Activated gamma-delta T cell treated with anti-CD3 and anti-CD28 coated beads, Interleukin-2, amount 50 U/mL, for 16 hours (primary cell): ENCODE measurements around the gene CACNA2D3.

ENCODE experiments used
- DNase-seq: peaks from one replicate; pipeline ENCODE4 v3.0.0-alpha.2; 2020; ENCODE audit warnings: low read depth

Gene CACNA2D3

DNA sequence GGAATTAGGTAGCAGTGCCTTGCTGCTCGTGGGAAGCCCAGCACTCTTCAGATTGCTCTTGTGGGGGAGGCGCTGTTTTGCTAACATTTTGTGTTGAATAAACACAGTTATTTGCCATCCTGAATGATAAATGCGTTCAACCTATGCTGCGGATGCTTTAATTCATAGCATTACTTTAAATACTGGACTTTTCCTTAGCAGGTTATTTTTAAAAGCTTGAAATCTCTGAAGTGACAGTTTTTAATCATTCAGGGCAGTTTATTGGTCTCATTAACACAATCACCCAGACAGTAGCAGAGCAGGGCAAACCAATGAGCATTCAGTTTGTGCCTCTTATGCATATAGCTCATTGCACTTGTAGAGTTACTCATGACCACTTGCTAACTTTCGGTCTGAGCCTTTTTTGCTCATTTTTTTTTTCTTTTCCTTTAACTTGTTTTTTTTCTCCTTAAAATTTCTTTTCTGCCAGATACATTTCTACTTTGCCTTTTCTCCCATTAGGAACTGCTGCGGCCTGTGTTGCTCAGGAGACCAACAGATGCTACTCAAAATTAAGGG, 5.2 kb downstream of the CACNA2D3 start:
- DNase-seq: no peak

DNA sequence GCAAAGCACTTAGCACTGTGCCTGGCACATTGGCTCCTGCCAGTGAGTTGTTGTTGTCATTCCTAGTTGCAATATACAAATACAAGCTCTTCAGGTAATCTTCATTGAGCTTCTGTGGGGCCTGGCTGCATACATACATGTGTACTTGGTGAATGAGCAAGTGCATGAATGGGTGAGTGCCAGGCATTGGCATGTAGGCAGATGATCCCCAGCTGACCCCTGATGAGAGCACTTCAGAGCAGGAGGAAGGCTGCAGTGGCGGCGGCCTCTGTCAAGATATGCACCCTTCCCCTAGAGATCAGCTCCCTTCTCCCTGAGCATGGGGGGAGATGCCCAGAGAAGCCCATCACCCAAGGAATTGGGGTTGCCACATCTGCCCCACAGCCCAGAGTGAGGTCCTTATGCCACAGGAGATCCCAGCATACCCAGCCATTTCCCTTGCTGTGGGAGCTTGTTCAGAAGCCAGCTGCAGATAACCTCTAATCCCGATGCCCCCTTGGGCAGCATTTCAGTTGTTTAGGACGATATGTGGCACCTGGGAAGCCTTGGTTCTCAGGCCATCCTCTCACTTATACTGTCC, 8.8 kb downstream of the CACNA2D3 start:
- DNase-seq: no peak

DNA sequence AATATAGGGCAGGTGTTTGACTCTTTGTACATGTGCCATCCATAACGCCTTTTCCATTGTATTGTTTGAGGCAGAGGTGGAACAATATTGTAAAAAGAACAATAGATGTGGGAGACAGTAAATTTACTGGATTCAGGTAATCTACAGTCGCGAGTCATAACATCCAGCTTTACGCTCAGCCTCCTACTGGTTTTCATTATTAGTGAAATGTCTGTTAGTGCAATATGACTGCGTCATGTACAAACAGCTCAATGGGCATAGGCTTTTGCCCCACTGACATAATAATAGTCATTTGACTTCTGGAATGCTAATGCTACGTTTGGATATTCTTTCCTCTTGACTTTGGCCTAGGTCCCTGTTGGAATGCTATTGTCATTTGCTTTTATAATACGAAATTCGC, 9.5 kb downstream of the CACNA2D3 start:
- DNase-seq: no peak

DNA sequence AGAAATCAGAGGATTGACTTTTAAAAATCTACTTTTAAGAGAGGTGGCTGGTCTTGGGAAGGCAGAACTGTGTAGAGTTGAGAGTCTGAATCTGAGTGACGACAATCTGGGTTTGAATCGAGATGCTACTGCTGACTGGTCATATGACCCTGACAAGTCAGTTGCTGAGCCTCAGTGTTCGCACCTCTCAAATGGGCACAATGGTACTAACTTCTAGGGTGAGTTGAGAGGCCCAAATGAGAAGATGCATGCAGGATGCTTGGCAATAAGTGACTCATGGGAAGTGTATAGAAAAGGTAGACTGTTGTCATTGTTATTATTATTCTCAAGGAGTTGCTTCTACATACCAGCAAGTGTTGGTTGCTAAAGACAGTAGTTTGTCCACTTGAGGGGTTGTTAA, 10.3 kb downstream of the CACNA2D3 start:
- no peak for DNase-seq

DNA sequence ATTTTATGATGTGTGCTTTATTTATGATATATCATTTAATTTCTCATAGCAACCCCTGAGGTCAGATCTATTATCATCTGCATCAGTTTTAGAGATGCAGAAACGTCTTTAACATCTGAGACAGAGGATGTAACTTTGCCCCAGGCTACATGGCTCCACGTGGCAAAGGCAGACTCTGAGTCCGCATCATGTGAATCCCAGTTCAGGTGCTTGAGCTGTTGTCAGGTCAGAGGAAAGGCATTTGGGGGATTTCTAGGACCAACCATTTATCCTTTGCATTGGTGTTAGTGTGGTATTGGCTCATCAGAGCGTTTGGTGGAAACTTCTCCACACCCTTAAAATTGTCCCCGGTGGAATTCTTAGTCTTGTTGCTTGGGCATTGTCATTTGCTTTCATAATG, 10.8 kb downstream of the CACNA2D3 start:
- DNase-seq: no peak

DNA sequence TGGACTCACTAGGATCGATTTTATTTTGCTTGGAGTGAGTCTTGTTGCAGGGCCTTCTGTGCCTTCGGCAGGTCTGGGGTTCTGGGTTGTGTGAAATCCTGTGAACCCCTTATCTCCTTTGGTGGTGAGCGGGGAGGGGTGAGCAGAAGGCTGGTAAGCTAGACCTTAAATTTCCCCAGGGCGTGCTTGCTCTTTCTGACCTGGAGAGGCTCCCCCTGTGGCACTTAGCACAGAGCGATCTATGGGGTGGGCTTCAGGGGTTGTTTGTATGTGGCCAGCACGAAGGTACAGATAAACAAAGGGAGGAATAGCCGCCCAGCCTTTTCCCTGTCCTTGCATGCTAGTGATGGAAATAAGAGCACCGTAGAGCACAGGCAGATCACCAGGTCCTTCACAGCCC, 11.8 kb downstream of the CACNA2D3 start:
- DNase-seq: no peak

DNA sequence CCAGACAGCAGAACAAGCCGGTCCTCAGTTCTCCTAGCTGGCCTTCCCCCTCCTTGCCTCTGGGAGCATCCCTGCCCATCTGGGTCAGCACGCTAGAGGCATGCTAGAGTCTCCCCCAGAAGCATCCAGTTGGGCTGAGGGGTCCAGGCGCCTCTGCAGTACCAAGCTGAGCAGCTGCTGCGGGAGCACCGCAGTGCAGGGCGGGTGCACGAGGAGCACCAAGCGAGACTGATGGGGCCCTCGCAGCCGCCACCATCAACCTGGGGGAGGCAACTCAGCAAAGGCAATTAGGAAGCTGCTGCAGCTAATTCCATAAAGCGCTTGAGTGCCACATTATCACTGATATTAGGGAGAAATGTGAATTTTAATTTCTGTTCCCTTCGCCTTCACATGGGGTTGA, 12.4 kb downstream of the CACNA2D3 start:
- no peak for DNase-seq

DNA sequence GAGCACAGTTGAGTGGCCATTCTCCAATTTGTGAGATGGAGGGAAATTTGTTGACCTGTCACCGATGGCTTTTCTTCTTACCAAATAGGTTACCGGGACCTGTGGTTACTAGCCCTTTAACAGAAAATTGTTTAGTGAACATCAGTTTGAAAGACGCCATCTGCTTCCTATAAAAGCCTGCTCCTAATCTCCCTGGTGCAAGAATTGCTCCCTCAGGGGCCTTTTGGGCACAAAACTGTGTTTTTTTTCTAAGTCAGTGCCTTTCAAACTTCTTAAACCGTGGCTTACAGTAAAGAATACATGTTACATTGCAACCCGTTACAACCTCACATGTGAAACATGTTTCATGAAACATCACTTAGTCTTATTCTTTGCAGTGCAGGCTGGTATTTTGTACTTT, 15.0 kb downstream of the CACNA2D3 start:
- DNase-seq: no peak

DNA sequence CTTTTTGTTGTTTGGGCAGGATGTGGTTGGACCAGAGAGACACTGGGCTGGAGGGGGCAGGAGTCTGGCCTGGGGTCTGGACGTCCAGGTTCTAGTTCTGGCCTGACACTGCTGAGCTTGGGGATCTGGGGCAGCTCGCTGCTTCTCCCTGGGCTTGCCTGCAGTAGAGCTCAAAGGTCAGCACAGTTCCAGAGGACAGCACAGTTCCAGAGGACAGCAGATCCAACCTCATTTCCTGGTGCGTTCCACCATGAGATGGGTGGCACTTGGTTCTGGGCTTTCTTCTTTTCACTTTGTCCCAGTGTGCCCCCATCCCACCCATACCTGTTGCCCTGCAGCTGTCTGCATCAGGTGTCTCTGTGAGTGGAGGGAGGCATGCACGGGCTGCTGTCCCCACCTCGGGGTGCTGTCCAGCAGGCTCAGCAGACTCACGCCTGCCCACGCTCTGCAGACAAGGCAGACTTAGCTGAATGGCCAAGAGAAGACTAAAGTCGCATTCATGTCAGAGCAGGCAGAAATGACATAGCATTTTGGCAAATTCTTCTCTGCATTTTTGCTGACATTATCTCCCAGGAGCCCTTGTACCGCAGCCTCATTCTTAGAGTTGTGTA, 16.7 kb downstream of the CACNA2D3 start:
- no peak for DNase-seq

DNA sequence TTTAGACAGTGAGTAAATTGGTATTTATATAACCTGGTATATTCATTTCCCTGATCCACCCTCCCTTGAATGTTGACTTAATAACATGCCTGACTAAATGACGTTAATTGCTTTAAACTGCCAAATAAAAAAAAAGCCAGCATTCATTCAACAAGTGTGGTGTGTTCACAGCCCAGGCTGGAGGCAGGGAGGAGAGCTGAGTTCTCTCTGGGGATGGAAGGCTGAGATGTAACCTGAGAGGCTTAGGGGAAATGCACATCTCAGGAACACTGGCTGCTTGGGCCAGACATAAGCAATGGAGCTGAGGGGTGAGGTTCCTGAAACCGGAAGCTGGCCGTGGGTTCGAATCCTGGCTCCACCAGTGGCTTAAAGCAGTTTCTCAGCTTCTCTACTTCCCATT, 17.3 kb downstream of the CACNA2D3 start:
- no peak for DNase-seq

DNA sequence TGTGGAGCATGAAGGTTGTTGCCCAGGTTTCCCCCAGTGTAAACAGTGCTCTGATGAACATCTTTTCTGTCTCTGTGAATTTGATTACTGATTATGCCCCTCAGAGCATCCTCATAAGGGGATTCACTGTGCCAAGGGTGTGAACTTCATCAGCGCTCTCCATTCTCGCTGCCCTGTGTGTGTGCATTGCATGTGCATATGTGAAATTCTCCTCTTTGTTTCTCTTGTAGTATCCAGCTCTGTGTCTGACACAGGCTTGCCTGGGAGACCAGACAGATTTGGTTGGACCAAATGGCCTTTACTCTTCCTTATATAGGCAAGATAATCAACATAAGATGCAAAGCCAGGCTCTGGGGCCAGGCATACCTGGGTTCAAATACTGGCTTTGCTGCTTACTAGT, 21.9 kb downstream of the CACNA2D3 start:
- no peak for DNase-seq

DNA sequence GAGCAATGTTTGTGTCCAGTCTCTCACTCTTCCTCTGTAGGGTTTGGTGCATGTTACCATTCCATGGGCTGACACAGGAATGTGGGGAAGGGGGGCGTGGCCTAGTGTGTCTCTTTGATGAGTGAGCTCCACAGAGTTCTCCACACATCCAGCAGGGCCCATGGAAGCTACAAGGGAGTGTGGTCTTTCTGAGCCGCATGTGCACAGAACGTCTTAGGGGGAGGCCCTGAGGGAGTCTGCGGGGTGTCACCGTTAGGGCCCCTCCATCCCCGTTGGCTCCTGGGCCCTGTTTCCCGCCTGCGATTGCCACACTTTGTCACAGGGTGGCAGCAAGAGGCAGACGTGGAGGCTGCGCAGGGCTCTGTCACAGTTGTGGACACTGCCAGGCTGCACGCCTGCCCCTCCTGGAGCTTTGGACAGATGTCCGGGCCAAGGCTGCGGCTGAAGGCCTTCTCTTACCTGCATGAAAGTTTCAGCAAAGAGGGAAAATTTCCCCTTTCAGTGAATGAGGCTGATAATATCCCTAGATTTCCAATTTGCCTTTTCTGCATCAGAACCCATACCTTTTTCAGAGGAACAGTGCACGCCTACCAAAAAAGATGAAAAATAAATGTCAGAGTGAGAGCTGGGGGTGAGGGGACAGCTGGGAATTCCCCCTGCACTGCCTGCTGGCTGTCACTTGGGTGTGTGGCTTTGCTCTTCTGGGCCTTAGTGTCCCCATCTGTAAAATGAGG, 24.3 kb downstream of the CACNA2D3 start:
- DNase-seq: no peak

DNA sequence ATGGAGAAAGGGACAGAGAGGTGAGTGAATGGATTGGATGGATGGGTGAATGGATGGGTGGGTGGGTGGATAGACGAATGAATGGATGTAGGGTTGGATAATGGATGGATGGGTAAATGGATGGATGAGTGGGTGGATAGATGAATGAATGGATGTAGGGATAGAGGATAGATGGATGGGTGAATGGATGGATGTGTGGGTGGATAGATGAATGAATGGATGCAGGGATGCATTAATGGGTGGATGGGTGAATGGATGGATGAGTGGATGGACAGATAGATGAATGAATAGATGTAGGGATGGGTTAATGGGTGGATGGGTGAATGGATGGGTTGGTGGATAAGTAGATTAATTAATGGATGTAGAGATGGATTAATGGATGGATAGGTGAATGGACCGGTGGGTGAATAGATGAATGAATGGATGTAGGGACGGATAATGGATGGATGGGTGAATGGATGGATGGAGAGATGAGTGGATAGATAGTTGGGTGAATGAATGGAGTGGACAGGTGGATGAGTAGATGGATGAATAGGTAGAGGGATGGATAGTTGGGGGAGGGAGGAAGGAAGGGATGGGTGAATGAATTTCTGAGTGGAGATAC, 28.6 kb downstream of the CACNA2D3 start:
- DNase-seq: no peak

DNA sequence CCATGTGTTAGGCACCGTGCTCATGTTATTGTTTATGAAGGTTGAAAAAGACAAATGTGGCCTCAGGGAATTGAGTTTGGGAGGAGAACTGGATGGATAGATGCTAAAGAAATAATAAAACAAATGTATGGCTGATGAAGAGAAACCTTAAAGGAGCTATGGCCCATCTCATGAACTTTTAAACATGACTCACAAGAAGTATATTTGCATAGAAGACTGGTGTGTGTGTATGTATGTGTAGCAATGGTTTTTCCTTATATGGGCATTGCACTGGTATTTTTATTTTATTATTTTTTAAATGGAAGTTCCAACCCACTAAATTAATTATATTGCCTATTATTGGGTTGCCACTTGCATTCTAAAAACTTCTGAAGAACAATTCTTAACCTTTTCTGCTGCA, 31.1 kb downstream of the CACNA2D3 start:
- no peak for DNase-seq

DNA sequence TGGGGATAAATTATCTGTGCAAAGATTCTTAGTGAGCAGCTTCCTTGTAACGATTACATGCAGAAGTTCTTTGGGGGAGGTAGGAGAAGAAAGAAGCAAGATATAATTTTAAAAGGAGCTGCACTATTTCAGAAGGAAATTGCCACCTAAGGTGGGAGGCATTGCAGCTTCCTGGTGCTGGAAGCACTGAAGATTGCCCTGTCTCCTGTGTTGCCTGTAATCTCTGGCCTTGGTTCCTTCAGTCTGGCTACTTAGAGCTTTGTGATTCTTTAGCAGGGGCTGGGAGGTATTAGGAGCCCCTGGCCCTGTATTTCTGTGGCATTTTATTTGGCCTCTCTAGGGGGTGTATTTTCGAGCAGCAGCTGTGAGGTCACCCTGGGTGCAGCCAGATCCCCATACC, 35.5 kb downstream of the CACNA2D3 start:
- DNase-seq: no peak

DNA sequence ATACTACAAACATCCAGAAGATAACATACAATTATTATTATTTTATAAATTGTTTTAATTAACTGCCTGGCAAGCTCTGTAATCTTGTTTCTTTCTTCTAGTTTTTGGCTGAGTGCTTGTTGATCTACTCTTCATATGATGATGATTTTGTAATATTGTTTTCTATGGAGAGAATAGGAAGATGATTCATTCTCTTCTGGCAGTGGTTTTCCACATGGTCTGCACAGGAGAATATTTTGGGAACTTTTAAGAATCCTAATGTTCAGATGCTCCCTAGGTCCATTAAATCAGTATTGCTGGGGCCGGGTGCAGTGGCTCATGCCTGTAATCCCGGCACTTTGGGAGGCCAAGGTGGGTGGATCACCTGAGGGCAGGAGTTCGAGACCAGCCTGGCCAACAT, 37.6 kb downstream of the CACNA2D3 start:
- DNase-seq: no peak

DNA sequence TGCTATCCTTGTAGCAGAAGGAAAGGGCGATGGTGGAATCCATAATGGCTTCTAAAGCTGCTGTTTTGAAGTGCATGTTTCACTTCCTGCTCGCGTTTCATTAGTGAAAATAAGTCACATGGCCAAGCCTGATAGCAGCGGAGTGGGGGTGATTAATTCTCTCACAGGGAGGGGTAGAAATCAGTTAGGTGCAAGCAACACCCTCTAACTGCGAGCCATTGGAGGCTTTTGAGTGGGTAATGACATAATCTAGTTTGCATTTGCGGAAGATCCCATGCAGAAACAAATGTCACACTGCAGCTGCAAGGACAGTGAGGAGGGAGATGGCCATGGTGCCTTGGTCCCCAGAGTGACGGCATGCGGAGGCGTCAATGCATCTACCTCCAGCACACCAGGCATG, 41.1 kb downstream of the CACNA2D3 start:
- DNase-seq: no peak

DNA sequence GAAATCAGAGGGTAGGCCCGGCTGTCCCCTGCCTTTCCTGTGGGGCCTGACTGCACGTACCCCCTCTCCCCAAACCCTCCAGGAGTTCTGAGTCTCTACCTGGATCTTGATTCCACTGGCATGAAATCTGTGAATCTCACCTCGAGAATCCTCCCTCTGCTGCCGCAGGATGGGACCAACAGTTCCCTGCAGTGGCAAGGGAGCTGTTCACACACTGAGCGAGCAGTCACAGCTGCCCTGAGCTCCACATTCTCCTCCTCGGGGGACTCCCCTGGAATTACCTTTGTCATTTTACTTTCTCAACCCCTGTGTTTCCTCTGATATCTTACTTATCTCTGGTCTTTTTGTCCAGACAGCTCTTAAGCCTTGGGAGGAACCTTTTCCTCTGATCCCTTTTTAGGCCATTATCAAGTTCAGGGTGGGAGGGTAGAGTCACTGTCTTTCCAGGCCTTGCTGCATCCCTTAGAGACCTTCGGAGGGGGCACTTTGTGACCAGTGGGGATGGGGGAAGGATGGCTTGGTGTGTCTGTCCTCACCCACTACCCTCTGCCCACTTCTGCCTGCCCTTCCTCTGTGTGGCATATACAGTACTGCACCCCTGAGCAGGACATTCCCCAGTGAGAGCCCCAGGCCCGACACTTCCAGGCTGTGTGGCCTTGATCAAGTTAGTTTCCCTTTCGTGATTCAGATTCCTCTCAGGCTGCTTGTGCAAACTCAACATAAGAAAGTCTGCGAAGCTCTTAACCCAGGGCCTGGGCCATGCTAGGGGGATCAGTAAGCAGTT, 42.0 kb downstream of the CACNA2D3 start:
- DNase-seq: no peak

DNA sequence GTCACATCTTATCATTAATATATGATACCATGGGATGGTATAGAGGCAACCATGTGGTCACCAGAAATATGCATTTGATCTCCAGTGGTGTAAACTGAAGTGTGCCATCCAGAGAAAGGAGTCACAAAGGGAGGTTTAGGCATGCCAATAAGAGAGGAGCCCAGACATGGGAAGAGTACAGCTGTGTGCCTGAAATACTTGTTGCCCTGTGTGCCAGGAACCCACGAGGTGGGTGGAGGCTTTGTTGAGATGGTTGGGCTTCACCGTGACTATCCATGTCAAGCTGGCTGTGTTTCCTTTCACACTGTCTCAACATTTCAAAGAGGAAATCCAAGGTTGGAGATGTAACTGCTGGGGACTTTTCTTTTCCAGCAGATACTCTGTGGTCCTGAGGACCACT, 43.5 kb downstream of the CACNA2D3 start:
- no peak for DNase-seq

DNA sequence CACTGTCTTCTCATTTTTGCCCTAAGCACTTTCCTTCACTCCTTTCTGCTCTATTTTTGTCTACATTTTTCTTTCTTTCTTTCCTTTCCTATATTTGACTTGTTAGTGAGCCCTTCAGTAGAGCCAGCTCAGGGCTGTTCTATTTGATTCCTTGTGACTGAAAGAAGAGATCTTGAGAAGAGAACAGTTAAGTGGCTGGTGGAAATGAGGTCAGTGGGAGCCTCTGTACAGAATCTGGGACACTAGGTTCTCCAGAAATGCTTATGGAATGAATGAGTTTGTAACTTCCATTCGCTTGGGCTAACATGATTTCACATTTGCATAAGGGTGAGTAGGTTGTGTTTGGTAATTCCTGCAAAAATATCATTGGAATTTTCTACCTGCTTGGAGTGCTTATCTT, 45.6 kb downstream of the CACNA2D3 start:
- DNase-seq: no peak

DNA sequence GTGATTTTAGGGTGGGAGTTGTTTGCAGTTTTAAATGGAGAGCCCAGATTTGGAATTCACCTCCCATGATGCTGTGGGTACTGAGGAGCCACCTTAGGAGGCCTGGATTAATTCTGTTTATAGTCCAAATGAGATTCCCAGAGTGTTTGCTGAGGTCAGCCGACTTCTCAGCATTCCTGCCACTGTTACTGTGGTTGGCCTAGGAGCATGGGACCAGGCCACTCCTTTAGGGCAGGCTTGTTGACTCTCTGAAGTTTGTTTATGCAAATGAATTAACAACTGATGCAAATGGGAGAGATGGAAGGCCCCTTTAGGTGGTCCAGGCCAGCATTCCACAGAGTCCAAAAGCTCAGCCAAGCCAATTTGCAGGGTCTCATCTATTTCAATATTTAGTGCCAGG, 46.1 kb downstream of the CACNA2D3 start:
- no peak for DNase-seq

DNA sequence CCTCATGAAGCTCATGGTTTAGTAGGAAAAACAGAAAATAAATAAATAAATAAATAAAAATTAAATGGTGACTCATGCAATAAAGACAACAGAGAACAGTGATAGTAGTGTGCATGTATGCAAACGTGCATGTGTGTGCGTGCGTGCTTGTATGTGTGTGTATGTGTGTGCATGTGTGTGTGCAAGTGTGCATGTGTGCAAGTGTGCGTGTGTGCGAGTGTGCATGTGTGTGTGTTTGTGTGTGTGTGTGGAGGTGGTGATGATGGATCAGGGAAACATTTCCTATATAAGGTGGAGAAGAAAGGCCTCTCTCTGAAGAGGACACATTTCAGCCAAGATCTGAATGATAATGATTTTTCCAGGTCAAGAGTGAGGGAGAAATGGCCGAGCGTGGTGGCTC, 47.2 kb downstream of the CACNA2D3 start:
- no peak for DNase-seq
